ENCODE results near the gene HJURP.

The HJURP gene

GRCh38 chr2:233820774-233821105, 33.6 kb downstream of the HJURP start:
- H3K4me3 Mint-ChIP-seq: no peak overlapping the region
- TF ChIP-seq, protein P1, sequence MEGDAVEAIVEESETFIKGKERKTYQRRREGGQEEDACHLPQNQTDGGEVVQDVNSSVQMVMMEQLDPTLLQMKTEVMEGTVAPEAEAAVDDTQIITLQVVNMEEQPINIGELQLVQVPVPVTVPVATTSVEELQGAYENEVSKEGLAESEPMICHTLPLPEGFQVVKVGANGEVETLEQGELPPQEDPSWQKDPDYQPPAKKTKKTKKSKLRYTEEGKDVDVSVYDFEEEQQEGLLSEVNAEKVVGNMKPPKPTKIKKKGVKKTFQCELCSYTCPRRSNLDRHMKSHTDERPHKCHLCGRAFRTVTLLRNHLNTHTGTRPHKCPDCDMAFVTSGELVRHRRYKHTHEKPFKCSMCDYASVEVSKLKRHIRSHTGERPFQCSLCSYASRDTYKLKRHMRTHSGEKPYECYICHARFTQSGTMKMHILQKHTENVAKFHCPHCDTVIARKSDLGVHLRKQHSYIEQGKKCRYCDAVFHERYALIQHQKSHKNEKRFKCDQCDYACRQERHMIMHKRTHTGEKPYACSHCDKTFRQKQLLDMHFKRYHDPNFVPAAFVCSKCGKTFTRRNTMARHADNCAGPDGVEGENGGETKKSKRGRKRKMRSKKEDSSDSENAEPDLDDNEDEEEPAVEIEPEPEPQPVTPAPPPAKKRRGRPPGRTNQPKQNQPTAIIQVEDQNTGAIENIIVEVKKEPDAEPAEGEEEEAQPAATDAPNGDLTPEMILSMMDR (IDR thresholded peaks at IDR 0.05; ENCODE audit: unreplicated experiment in 3 of 3): no peak
- H3K27me3 Mint-ChIP-seq (ENCODE audit: low read depth): peaks cover 3% of the 10 kb centered on the region
- no peaks in the 10 kb centered on the region for H3K4me1 Mint-ChIP-seq
- H3K27ac Mint-ChIP-seq: no peak overlapping the region
- H3K9me3 Mint-ChIP-seq: peaks cover 2% of the 10 kb centered on the region
- no peaks in the 10 kb centered on the region for H3K36me3 Mint-ChIP-seq (ENCODE audit: low read depth)

GRCh38 chr2:233819884-233820773, 34.2 kb downstream of the HJURP start:
- Mint-ChIP-seq H3K27me3 (ENCODE audit: low read depth) (peaks cover 3% of the 10 kb centered on the region), H3K4me3 (no peak overlapping the region), H3K9me3 (no peaks in the 10 kb centered on the region), H3K36me3 (ENCODE audit: low read depth) (no peaks in the 10 kb centered on the region), H3K27ac (no peak overlapping the region), H3K4me1 (no peaks in the 10 kb centered on the region)
- TF ChIP-seq, protein P1 (IDR thresholded peaks at IDR 0.05; ENCODE audit: unreplicated experiment in 3 of 3): no peak

DNA sequence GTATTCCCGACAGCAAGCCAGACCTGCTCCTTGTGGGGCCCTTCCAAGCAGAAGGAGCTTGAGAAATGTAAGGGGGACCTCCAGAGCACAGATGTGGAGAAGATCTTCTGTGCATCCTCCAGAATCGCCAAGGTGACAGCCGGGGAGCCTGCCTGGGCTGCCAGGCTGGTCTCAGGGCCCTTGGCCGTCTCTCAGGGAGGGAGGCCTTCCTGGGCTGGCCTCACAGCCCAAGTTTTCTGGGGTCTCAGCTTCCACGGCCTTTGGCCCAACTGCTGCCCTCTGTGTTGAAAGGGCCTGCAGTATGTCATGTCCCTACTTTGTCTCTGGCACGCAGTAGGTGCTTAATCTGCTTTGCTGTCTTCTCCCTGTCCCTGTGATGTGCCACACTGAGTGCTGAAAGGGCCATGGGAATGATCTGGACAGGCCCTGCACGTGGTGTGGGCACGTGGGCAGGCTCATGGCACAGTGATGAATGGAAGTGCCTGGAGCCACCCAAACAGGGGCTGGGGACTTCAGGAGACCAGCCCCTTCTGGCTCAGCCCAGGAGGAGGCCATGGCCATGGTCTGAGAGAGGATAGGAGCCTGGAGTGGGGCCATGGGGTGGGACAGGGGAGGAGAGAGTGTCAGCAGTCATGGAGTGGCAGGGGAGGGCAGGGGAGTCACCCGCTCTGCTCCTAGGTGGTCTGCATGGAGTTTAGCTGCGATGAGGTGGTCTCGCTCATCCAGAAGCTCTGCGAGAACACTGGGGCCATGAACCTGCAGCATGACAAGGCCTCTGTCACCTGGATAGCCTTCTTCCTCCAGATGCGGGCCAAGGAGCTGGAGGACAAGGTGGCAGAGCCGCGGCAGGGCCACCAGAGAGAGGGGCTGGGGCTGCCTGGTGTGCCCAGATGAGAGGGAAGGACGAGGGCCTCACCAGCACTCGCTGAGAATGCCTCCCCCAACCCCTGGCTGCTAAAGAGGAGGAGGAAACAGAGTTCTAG, 35.4 kb downstream of the HJURP start:
- no peak overlapping the region for H3K4me3 Mint-ChIP-seq
- H3K9me3 Mint-ChIP-seq: no peaks in the 10 kb centered on the region
- TF ChIP-seq, protein P1 (IDR thresholded peaks at IDR 0.05; ENCODE audit: unreplicated experiment in 3 of 3): no peak
- H3K36me3 Mint-ChIP-seq (ENCODE audit: low read depth): no peaks in the 10 kb centered on the region
- peaks cover 3% of the 10 kb centered on the region for H3K27me3 Mint-ChIP-seq (ENCODE audit: low read depth)
- H3K27ac Mint-ChIP-seq: no peak overlapping the region
- H3K4me1 Mint-ChIP-seq: no peaks in the 10 kb centered on the region

GRCh38 chr2:233817995-233818638, 36.2 kb downstream of the HJURP start:
- H3K27ac Mint-ChIP-seq: no peak overlapping the region
- peaks cover 3% of the 10 kb centered on the region for H3K27me3 Mint-ChIP-seq (ENCODE audit: low read depth)
- H3K4me1 Mint-ChIP-seq: no peaks in the 10 kb centered on the region
- no peaks in the 10 kb centered on the region for H3K9me3 Mint-ChIP-seq
- no peaks in the 10 kb centered on the region for H3K36me3 Mint-ChIP-seq (ENCODE audit: low read depth)
- TF ChIP-seq, protein P1 (IDR thresholded peaks at IDR 0.05; ENCODE audit: unreplicated experiment in 3 of 3): no peak
- H3K4me3 Mint-ChIP-seq: no peak overlapping the region

DNA sequence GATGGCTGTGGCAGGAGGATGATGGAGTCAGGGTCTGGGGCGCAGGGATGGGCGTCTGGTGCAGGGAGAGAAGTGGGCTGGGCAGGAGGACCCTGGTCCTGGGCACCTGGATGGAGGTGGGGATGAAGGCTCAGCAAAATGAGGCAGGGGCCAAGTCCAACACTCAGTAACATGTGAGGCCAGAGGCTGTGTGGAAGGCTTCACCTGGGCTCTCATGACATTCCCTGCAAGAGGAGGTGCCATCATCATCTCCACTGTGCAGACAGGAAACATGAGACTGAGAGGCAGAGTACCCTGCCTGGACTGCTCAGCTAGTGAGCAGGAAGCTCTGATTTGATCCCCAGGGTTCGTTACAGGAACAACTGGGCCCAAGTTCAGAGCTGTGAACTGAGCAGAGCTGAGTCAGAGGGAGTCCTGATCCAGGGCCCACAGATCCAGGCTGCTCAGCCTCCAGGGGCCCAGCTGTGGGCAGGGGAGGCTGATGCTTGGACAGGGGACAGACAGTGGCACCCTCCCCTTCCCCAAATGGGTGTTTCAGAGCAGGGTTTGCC, 36.9 kb downstream of the HJURP start:
- no peaks in the 10 kb centered on the region for H3K36me3 Mint-ChIP-seq (ENCODE audit: low read depth)
- H3K9me3 Mint-ChIP-seq: no peaks in the 10 kb centered on the region
- H3K4me1 Mint-ChIP-seq: no peaks in the 10 kb centered on the region
- no peak overlapping the region for H3K27ac Mint-ChIP-seq
- TF ChIP-seq, protein P1 (IDR thresholded peaks at IDR 0.05; ENCODE audit: unreplicated experiment in 3 of 3): no peak
- no peak overlapping the region for H3K4me3 Mint-ChIP-seq
- peaks cover 3% of the 10 kb centered on the region for H3K27me3 Mint-ChIP-seq (ENCODE audit: low read depth)
